Ecto neural progenitor cell (in vitro differentiated cells): ENCODE results near the gene SFTPB.
"Not testable (repeated sequence)": the region's sequence is repeated elsewhere in the genome, so short reads cannot be mapped to it uniquely, and the experiment has no call there.

Experiments
- DNase-seq: peaks from one replicate; pipeline ENCODE4 v3.0.0-alpha.2; 2018; ENCODE audit warnings: low spot score

SFTPB gene

GRCh38 chr2:85675427-85675826, 7.4 kb upstream of the SFTPB start:
- DNase-seq, result no peak

DNA sequence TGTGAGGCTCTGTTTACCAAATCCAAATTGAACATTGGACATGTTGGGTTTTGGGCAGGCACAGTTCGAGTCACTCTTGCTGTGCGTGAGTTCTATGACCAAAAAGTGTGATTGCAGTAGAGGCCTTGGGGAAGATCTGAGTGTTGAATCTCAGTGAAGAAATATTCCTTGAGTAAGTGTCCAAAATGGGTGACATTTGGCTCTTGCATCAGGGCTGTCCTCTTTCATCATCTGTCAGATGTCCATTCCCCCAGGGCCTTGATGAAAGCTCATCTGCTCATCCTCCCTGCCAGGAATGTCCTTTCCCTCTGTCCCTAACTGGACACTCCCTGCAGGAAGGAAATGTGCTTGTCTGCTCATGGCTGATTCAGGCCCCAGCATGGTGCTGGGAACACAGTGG, 6.4 kb upstream of the SFTPB start:
- DNase-seq, result no peak

DNA sequence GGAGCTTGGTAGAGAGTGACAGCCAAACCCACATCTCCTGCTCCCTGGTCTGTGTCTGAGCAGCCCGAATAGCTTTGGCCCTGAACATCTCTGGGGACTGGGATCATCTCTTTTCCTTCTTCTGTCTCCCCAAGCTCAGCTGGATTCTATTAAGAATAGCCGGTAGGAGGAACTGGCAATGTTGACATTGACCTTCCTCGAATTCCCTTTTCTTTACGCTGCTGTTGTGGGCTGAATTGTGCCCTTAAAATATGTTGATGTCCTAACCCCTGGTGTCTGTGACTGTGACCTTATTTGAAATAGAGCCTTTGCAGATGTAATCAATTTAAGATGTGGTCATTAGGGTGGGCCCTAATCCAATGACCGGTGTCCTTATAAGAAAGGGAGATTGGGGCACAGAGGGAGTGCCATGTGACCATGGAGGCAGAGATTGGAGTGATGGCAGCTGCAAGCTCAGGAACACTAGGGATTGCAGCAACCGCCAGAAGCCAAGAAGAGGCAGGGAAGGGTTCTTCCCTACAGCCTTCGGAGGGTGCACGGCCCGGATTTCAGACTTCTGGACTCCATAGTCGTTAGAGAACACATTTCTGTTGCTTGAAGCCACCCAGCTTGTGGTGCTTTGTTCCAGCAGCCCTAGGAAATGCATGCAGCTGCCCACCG, 5.8 kb upstream of the SFTPB start:
- no peak for DNase-seq

- DNase-seq, result no peak
Measured at GRCh38 chr2:85672456-85672855, 4.5 kb upstream of the SFTPB start.

DNA sequence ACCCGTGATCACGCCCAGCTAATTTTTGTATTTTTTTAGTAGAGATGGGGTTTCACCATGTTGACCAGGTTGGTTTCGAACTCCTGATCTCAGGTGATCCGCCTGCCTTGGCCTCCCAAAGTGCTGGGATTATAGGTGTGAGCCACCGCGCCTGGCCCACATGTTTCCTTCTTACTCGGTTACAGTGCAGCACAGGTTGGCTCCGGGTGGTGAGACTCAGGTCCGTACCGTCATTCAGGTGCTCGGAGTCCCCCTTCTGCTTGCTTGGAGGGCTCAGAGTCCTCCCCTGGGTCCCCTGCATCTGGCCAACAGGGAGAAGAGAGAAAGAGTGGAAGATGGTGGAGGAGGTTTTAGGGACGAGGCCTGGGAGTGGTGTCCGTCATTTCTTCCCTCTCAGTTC, 2.4 kb upstream of the SFTPB start:
- DNase-seq, result not testable (repeated sequence)

DNA sequence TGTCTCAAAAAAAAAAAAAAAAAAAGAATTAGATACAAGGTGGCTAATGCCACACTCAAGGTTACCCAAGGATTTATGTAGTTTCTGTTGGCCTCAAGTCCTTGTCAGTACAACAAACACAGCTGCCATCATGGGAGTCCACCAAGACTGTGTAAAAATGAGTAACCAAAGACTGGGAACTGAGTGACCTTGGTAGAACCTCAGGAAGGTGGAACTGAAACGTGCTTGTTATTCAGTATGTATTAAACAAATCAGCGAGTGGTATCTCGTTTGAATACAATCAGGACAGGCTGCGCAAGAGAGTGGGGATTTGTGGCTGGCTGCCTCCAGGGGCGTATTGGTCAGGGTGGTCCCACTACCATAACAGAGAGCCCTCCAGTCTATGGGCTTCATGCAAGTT, 1.6 kb upstream of the SFTPB start:
- no peak for DNase-seq

DNA sequence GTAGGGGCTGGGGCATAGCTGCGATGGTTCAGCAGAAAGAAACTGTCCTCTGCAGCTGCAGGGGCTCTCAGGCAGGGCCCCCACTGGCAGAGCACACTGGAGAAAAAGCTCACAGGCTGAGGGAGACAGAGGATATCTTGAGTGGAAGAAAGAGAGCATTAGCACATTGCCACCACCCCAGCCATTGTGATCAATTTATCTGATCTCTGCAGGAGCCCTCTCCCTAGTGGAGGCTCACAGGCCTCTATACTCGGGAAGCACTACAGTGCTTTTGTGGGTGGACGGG, 801 bp upstream of the SFTPB start:
- DNase-seq, result no peak

- no peak for DNase-seq
Measured at GRCh38 chr2:85667561-85668008, 414 bp downstream of the SFTPB start.

DNA sequence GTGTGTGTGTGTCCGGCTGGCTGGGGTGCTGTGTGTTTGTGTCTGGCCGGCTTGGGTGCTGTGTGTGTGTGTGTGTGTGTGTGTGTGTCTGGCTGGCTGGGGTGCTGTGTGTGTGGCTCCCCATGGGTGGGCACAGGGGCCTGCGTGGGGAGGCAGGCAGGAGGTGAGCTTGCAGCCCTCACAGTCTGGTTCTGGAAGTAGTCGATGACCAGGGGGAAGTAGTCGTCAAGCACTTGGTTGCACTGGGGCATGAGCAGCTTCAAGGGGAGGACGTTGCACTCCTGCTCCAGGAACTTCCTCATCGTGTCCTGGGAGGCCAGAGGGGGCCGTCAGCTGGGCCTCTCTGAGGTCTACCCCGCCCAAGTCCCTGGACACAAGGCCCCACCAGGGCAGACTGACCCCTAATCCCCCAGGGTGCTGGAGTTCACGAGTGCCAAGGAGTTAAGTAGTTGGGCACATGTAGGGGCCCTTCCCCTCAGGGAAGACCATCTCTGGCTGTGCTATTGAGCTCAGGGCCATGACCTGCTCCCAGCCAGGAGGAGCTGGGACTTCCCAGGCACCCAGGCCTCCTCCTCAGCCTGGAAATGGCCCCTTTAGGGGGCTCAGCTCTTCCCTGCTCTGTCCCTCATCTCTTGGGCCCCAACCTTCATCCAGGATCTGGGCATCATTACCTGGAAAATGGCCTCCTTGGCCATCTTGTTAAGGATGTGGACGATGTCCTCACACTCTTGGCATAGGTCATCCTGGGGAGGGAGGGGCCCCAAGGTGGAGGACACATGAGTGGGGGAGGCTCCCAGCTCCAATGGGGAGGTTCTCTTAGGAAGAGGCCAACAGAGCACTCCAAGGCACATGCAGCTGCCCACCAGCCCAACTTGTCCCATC, 1.3 kb downstream of the SFTPB start:
- no peak for DNase-seq

GRCh38 chr2:85666016-85666415, 2.0 kb downstream of the SFTPB start:
- DNase-seq, result no peak

DNA sequence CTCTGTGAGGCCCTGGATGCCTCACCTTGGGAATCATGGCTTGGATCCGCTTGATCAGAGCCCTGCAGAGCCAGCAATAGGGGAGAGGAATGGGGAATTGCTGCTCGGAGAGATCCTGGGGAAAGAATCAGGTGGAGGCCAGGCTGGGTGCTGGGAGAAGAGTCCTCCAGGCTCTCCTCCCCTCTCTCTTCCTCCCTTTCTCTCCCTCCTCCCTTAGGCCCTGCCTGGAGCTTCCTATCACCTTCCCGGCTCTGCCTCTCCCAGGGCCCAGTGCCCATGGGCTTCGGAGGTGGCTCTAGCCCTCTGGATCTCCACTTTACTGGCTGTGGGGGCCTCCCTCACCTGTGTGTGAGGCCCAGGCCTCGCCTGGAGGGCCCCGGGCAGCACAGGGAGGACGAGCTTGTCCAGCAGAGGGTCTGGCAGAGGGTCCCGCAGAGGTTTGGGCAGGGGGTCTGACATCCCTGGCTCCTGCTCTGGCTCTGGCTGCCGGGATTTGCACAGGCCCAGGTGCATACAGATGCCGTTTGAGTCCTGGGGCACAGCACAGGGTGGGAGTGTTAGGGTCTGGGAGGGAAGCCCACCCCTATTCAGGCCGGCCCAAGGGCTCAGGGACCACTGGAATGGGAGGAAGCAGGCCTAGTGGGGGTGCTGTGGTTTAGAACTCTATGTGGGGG, 2.6 kb downstream of the SFTPB start:
- no peak for DNase-seq

DNA sequence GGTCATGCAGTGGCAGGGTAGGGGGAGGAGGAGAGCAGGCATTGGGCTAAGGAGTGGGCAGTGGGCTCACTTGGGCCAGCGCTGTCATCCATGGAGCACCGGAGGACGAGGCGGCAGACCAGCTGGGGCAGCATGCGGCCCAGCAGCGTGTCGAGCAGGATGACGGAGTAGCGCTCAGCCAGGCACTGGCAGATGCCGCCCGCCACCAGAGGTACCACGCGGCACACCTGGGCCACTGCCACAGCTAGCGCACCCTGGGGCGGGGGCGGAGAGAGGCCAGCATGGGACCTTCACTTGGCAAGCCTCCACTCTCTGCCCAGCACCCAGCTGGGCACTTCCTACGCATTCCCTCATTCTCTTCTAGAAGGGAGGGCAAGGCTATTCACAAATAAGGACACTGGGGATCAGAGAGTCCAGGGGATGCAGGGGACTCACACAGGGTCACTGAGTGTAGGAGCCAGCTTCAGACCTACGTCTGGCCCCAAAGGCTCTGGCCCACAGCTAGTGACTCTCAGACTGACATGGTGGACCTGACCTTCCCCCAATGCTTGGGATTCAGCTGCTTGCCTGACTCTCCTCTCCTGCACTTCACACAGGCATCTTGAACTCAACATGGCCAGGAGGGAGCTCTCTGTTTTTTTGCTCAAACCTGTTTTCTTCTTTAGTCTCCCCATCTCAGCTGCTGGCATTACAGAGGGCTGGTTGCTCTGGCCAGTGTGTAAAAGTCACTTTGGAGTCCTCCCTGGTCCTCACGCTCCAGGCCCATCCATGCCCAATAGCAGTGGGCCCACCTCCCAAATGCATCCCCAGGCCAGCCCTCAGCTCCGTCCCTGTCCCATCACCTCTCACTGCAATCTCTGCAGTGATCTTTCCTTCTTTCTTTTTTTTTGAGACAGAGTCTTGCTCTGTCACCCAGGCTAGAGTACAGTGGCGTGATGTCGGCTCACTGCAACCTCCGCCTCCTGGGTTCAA, 4.1 kb downstream of the SFTPB start:
- no peak for DNase-seq

DNA sequence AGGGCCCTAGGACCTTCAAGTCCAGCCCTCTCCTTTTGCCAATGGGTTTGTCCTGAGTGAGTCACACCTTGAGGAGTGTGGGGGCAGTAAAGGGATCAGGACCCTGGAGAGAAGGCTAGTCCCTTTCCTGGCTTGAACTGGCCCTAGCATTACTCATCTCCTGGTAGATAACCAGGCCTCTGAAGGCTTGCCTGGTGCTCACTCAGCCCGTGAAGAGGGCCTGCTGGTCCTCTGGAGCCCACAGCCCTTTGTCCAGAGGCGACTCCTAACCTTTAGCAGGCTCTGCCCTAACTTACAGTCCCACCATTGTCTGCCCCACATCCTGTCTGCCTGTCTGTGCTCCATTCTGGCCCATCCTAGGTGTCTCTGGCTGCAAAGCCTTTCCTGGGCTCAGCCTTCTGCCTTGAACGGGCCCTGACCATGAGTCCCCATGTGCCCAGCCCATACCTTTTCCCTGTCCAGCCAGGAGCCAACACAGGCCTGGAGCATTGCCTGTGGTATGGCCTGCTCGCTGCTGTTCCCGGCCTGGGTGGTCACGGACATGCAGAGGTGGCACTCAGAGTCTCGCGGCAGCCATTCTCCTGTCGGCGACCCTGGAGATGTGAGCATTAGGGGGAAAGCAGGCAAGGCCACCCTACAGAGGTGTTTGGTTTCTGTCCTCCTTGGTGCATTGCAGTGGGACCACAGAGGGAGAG, 5.0 kb downstream of the SFTPB start:
- DNase-seq, result no peak

GRCh38 chr2:85661139-85661858, 6.7 kb downstream of the SFTPB start:
- DNase-seq, result no peak

GRCh38 chr2:85660725-85661124, 7.3 kb downstream of the SFTPB start:
- DNase-seq, result no peak

- DNase-seq, result not testable (repeated sequence)
Measured at GRCh38 chr2:85660301-85660700, 7.7 kb downstream of the SFTPB start.

DNA sequence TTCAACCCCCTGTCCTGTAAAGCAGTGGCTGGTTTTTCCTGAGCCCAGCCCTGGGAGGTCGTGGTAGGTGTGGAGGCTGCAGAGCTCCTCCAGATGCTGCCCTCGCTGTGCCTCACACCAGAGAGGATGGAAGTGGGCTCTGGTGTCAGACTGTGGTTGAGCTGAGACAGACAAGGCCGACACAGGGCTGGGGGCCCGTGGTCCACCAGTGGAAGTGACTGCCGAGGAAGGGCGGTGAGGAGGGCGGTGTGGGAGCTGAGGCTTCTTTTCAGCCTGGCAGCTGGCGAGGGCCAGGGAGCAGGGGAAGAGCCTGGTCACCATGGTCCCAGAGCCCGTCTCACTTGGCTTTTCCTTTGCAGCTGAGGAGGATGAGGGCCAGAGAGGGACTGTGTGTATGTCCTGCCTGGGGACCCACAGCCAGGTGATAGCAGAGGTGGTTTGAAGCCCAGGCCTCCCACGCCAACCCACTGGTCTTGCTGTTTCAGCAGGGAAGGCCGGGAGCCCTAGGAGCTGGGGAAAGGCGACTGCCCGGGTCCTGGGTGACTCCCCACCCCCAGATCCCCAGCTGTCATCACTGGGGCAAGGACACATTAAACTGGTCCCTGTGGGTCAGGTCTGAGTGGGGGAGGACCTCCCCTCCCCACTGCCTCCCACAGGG, 8.5 kb downstream of the SFTPB start:
- no peak for DNase-seq

- DNase-seq, result not testable (repeated sequence)
Measured at GRCh38 chr2:85657399-85657798, 10.6 kb downstream of the SFTPB start.

DNA sequence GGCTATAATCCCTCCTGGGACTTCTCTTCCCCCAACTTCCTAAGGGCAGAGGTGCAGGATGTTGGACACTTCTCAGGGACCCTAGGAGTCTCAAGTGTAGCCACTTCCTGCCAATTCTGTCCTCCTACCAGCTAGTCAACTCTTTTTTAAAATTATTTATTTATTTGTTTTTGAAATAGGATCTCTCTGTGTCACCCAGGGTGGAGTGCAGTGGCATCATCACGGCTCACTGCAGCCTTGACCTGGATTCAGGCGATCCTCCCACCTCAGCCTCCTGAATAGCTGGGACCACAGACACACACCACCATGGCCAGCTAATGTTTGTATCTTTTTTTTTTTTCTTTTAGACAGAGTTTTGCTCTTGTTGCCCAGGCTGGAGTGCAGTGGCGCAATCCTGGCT, 11.5 kb downstream of the SFTPB start:
- no peak for DNase-seq

DNA sequence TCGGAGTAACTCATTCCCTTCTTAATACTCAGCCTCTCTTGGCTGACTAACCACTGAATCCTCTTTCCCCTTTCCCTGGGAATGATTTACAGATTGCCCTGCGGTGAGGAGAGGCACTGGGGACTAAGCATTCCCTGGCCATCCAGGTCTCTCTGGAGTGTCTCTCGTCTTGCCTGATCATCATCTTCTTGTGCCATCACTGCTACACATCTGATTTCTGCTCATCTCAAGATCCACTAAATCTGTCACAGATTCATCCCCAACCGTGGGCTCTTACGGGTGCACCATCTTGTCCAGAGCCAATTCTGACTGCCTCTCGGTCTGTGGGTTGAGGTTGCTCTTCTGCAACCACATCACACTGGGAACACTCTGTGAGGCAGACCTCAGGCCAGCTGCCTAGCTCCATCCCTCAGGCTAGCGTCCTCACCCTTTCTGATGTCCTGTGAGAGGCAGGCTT, 12.0 kb downstream of the SFTPB start:
- DNase-seq, result no peak
